HL-60 (cell line): ENCODE data around the gene IMMP2L.

Source experiments
- CTCF ChIP-seq: IDR thresholded peaks from one replicate; pipeline ENCODE4 v1.5.1; 2011; ENCODE audit warnings: low read length, control low read depth, inconsistent platforms; ENCODE audit not compliant: insufficient read depth
- GABPA ChIP-seq: IDR thresholded peaks from 2 replicates; pipeline ENCODE4 v1.6.1; 2012; ENCODE audit warnings: low read depth
- POLR2AphosphoS5 ChIP-seq: IDR thresholded peaks from 2 replicates; pipeline ENCODE4 v1.6.1; 2012; ENCODE audit warnings: low read depth
- SPI1 ChIP-seq: IDR thresholded peaks from 2 replicates; pipeline ENCODE4 v1.6.1; 2012; ENCODE audit warnings: low read depth, mild to moderate bottlenecking, borderline replicate concordance
- TF ChIP-seq, protein P1 (sequence below): IDR thresholded peaks from 2 replicates; pipeline ENCODE4 v1.6.1; 2012; ENCODE audit warnings: low read depth; ENCODE audit not compliant: insufficient replicate concordance

- TF ChIP-seq CTCF (no peak), SPI1 (no peak), POLR2AphosphoS5 (no peak), GABPA (no peak)
- TF ChIP-seq, protein P1, sequence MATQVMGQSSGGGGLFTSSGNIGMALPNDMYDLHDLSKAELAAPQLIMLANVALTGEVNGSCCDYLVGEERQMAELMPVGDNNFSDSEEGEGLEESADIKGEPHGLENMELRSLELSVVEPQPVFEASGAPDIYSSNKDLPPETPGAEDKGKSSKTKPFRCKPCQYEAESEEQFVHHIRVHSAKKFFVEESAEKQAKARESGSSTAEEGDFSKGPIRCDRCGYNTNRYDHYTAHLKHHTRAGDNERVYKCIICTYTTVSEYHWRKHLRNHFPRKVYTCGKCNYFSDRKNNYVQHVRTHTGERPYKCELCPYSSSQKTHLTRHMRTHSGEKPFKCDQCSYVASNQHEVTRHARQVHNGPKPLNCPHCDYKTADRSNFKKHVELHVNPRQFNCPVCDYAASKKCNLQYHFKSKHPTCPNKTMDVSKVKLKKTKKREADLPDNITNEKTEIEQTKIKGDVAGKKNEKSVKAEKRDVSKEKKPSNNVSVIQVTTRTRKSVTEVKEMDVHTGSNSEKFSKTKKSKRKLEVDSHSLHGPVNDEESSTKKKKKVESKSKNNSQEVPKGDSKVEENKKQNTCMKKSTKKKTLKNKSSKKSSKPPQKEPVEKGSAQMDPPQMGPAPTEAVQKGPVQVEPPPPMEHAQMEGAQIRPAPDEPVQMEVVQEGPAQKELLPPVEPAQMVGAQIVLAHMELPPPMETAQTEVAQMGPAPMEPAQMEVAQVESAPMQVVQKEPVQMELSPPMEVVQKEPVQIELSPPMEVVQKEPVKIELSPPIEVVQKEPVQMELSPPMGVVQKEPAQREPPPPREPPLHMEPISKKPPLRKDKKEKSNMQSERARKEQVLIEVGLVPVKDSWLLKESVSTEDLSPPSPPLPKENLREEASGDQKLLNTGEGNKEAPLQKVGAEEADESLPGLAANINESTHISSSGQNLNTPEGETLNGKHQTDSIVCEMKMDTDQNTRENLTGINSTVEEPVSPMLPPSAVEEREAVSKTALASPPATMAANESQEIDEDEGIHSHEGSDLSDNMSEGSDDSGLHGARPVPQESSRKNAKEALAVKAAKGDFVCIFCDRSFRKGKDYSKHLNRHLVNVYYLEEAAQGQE = no peak
These were observed 460.2 kb downstream of the IMMP2L start for GRCh38 chr7:111101856-111102646.
